Cerebellar cortex (tissue), 1 donor: Measurements from ENCODE around the gene KRT10.
A peak's percentile ranks its signal among the peaks of the same experiment; 100 is the strongest.
"Not testable (repeated sequence)": the region's sequence is repeated elsewhere in the genome, so short reads cannot be mapped to it uniquely, and the experiment has no call there.

Experiments
- DNase-seq: peaks from one replicate; pipeline ENCODE4 v3.0.0-alpha.2; 2015; ENCODE audit warnings: low spot score

KRT10 gene

GRCh38 chr17:40832840-40833239 lies 10.4 kb upstream of the KRT10 start:
- DNase-seq: no peak

GRCh38 chr17:40830085-40830776 lies 7.8 kb upstream of the KRT10 start:
- DNase-seq: no peak

- no peak for DNase-seq
Measured at GRCh38 chr17:40828454-40829044, 6.1 kb upstream of the KRT10 start.

GRCh38 chr17:40827746-40828453 lies 5.5 kb upstream of the KRT10 start:
- DNase-seq: no peak

GRCh38 chr17:40825599-40825998 lies 3.2 kb upstream of the KRT10 start:
- no peak for DNase-seq

GRCh38 chr17:40824015-40824832 lies 1.8 kb upstream of the KRT10 start:
- no peak for DNase-seq

- DNase-seq: no peak
Measured at GRCh38 chr17:40821536-40821935, 878 bp downstream of the KRT10 start.

- DNase-seq: no peak
Measured at GRCh38 chr17:40820228-40820838, 2.1 kb downstream of the KRT10 start.

GRCh38 chr17:40819528-40820125 lies 2.8 kb downstream of the KRT10 start:
- peak; percentile 19 for DNase-seq

- peak; percentile 77 for DNase-seq
Measured at GRCh38 chr17:40818733-40819527, 3.5 kb downstream of the KRT10 start.

GRCh38 chr17:40818343-40818732 lies 4.1 kb downstream of the KRT10 start:
- peak; percentile 3 for DNase-seq

- no peak for DNase-seq
Measured at GRCh38 chr17:40817103-40817682, 5.2 kb downstream of the KRT10 start.

- no peak for DNase-seq
Measured at GRCh38 chr17:40816569-40816968, 5.8 kb downstream of the KRT10 start.

GRCh38 chr17:40815381-40815780 lies 7.0 kb downstream of the KRT10 start:
- no peak for DNase-seq

- not testable (repeated sequence) for DNase-seq
Measured at GRCh38 chr17:40814657-40815056, 7.8 kb downstream of the KRT10 start.

GRCh38 chr17:40813804-40814203 lies 8.6 kb downstream of the KRT10 start:
- no peak for DNase-seq

GRCh38 chr17:40812639-40813038 lies 9.8 kb downstream of the KRT10 start:
- no peak for DNase-seq

- no peak for DNase-seq
Measured at GRCh38 chr17:40810494-40810893, 11.9 kb downstream of the KRT10 start.

- no peak for DNase-seq
Measured at GRCh38 chr17:40809721-40810421, 12.5 kb downstream of the KRT10 start.

- no peak for DNase-seq
Measured at GRCh38 chr17:40806131-40806530, 16.3 kb downstream of the KRT10 start.
